Activated naive CD8-positive, alpha-beta T cell (primary cell): ENCODE measurements around the gene MRAP2.
"Not testable (repeated sequence)": the region's sequence is repeated elsewhere in the genome, so short reads cannot be mapped to it uniquely, and the experiment has no call there.

Experiments used
- H3K27ac Mint-ChIP-seq: one replicate; pipeline ENCODE4 v1.8.0; 2021; ENCODE audit warnings: mixed read lengths
- H3K27me3 Mint-ChIP-seq: one replicate; pipeline ENCODE4 v1.8.0; 2021; ENCODE audit warnings: mixed read lengths
- H3K36me3 Mint-ChIP-seq: one replicate; pipeline ENCODE4 v1.8.0; 2021; ENCODE audit warnings: mixed read lengths
- H3K4me1 Mint-ChIP-seq: one replicate; pipeline ENCODE4 v1.8.0; 2021; ENCODE audit warnings: low read depth, mixed read lengths
- H3K4me3 Mint-ChIP-seq: one replicate; pipeline ENCODE4 v1.8.0; 2021; ENCODE audit warnings: mild to moderate bottlenecking, mixed read lengths
- H3K9me3 Mint-ChIP-seq: one replicate; pipeline ENCODE4 v1.8.0; 2021; ENCODE audit warnings: low read depth, mixed read lengths

MRAP2 gene

GRCh38 chr6:84114933-84115594 is 81.5 kb downstream of the MRAP2 start:
- not testable (repeated sequence) for H3K36me3 Mint-ChIP-seq, H3K27me3 Mint-ChIP-seq, H3K27ac Mint-ChIP-seq, H3K4me3 Mint-ChIP-seq, H3K4me1 Mint-ChIP-seq
- H3K9me3 Mint-ChIP-seq, result peaks cover 14% of the 10 kb centered on the region

- peaks cover 20% of the 10 kb centered on the region for H3K36me3 Mint-ChIP-seq
- H3K4me1 Mint-ChIP-seq, result no peaks in the 10 kb centered on the region
- H3K4me3 Mint-ChIP-seq, result no peak overlapping the region
- no peak overlapping the region for H3K27ac Mint-ChIP-seq
- H3K9me3 Mint-ChIP-seq, result peaks cover 14% of the 10 kb centered on the region
- peaks cover 4% of the 10 kb centered on the region for H3K27me3 Mint-ChIP-seq
Measured at GRCh38 chr6:84118191-84118590, 84.6 kb downstream of the MRAP2 start.

DNA sequence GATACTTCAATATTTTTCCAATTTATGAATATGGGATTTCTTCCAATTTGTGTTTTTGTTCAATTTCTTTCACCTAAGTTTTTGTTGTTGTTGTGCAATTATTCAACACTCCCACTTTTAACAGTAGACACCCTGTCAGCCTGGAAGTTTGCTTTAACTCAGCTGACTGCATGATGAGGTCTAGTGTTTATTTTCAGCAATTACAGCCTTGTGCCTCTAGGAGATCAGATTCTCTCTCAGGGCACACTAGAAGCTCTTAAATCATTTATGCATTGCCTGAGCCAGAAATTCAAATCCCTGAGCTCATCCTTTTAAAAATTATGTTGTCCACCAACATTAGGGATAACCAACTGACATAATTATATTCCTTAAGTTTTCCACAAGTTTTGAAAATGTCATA is 85.7 kb downstream of the MRAP2 start:
- Mint-ChIP-seq H3K36me3 (peaks cover 31% of the 10 kb centered on the region), H3K27me3 (peaks cover 4% of the 10 kb centered on the region), H3K4me3 (no peak overlapping the region), H3K4me1 (no peaks in the 10 kb centered on the region), H3K9me3 (peaks cover 14% of the 10 kb centered on the region), H3K27ac (no peak overlapping the region)

DNA sequence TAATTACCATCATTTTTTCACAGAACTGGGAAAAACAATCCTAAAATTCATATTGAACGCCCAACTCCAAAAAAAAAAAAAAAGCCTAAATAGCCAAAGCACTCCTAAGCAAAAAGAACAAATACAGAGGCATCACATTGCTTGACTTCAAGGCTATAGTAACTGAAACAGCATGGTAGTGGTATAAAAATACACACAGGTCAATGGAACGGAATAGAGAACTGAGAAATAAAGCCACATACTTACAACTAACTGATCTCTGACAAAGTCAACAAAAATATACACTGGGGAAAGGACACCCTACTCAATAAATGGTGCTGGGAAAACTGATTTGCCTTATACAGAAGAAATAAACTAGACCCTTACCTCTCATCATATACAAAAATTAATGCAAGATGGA is 89.6 kb downstream of the MRAP2 start:
- Mint-ChIP-seq H3K9me3 (peaks cover 5% of the 10 kb centered on the region), H3K4me1 (no peaks in the 10 kb centered on the region), H3K27ac (no peak overlapping the region), H3K36me3 (peaks cover 41% of the 10 kb centered on the region), H3K27me3 (no peaks in the 10 kb centered on the region), H3K4me3 (no peak overlapping the region)

GRCh38 chr6:84129588-84129987 is 96.0 kb downstream of the MRAP2 start:
- H3K27me3 Mint-ChIP-seq, H3K27ac Mint-ChIP-seq, H3K9me3 Mint-ChIP-seq, H3K4me1 Mint-ChIP-seq, H3K4me3 Mint-ChIP-seq: not testable (repeated sequence)
- peaks cover 16% of the 10 kb centered on the region for H3K36me3 Mint-ChIP-seq

DNA sequence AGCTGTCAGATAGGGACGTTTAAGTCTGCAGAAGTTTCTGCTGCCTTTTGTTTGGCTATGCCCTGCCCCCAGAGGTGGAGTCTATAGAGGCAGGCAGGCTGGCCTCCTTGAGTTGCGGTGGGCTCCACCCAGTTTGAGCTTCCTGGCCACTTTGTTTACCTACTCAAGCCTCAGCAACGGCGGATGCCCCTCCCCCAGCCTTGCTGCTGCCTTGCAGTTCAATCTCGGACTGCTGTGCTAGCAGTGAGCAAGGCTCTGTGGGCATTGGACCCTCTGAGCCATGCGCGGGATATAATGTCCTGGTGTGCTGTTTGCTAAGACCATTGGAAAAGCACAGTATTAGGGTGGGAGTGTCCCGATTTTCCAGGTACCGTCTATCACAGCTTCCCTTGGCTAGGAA is 99.8 kb downstream of the MRAP2 start:
- H3K4me1 Mint-ChIP-seq, H3K27me3 Mint-ChIP-seq, H3K27ac Mint-ChIP-seq, H3K9me3 Mint-ChIP-seq, H3K4me3 Mint-ChIP-seq: not testable (repeated sequence)
- peaks cover 24% of the 10 kb centered on the region for H3K36me3 Mint-ChIP-seq

GRCh38 chr6:84135291-84135690 is 101.7 kb downstream of the MRAP2 start:
- Mint-ChIP-seq H3K36me3 (peaks cover 30% of the 10 kb centered on the region), H3K27ac (no peak overlapping the region), H3K4me1 (no peaks in the 10 kb centered on the region), H3K27me3 (no peaks in the 10 kb centered on the region), H3K4me3 (no peak overlapping the region), H3K9me3 (no peaks in the 10 kb centered on the region)

GRCh38 chr6:84136364-84137050 is 102.9 kb downstream of the MRAP2 start:
- no peak overlapping the region for H3K27ac Mint-ChIP-seq
- H3K36me3 Mint-ChIP-seq, result peaks cover 32% of the 10 kb centered on the region
- H3K4me1 Mint-ChIP-seq, result no peaks in the 10 kb centered on the region
- no peaks in the 10 kb centered on the region for H3K27me3 Mint-ChIP-seq
- no peak overlapping the region for H3K4me3 Mint-ChIP-seq
- H3K9me3 Mint-ChIP-seq, result no peaks in the 10 kb centered on the region

DNA sequence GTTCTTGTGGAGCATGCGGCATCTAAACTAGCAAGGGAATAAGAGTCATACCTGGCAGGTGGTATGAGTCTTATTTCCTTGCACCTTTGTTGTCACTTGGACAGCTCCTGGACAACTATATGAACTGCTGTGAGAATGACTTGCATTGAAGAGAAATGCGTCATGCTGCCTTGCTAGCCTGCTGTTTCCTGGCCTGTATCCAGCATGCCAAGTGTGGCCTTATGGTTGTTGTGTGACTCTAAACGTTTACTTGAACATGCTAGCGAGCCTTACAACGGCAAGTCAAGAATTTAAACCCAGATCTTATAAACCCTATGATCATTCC is 103.4 kb downstream of the MRAP2 start:
- Mint-ChIP-seq H3K27me3 (no peaks in the 10 kb centered on the region), H3K4me3 (no peak overlapping the region), H3K9me3 (no peaks in the 10 kb centered on the region), H3K4me1 (no peaks in the 10 kb centered on the region), H3K27ac (no peak overlapping the region), H3K36me3 (peaks cover 32% of the 10 kb centered on the region)

- H3K4me3 Mint-ChIP-seq, result no peak overlapping the region
- no peak overlapping the region for H3K27ac Mint-ChIP-seq
- H3K27me3 Mint-ChIP-seq, result no peaks in the 10 kb centered on the region
- H3K9me3 Mint-ChIP-seq, result no peaks in the 10 kb centered on the region
- H3K4me1 Mint-ChIP-seq, result no peaks in the 10 kb centered on the region
- H3K36me3 Mint-ChIP-seq, result peaks cover 29% of the 10 kb centered on the region
Measured at GRCh38 chr6:84137989-84138575, 104.5 kb downstream of the MRAP2 start.

- H3K27me3 Mint-ChIP-seq, result no peaks in the 10 kb centered on the region
- no peak overlapping the region for H3K4me3 Mint-ChIP-seq
- H3K27ac Mint-ChIP-seq, result no peak overlapping the region
- H3K36me3 Mint-ChIP-seq, result peaks cover 31% of the 10 kb centered on the region
- H3K4me1 Mint-ChIP-seq, result no peaks in the 10 kb centered on the region
- no peaks in the 10 kb centered on the region for H3K9me3 Mint-ChIP-seq
Measured at GRCh38 chr6:84139311-84139710, 105.7 kb downstream of the MRAP2 start.
